Lower leg skin (tissue), 4 donors: ENCODE data around the gene MOK. TPM values are rescaled to one million over a fixed set of nuclear protein-coding genes. Genes with fewer than 3 reads are reported as not detected.
"Not testable (repeated sequence)": the region's sequence is repeated elsewhere in the genome, so short reads cannot be mapped to it uniquely, and the experiment has no call there.

ENCODE experiments used
- DNase-seq, 2 donors: peaks; one replicate each; pipeline ENCODE4 v3.0.0-alpha.2; 2019; ENCODE audit warnings: low spot score in 2 of 2
- H3K4me3 ChIP-seq: fragments of 200-600 bp; sonication (generic); 2 replicates; pipeline ENCODE4 v1.5.1; 2017; ENCODE audit warnings: mild to moderate bottlenecking, low read depth; ENCODE audit not compliant: poor library complexity, severe bottlenecking
- CTCF ChIP-seq, 3 donors: fragments of 450-650 bp; IDR thresholded peaks; one replicate each; pipeline ENCODE4 v1.5.1; 2016; ENCODE audit warnings: antibody characterized with exemption in 3 of 3, mild to moderate bottlenecking in 3 of 3, moderate library complexity in 2 of 3
- POLR2A ChIP-seq, 2 donors: fragments of 450-650 bp; IDR thresholded peaks; one replicate each; pipeline ENCODE4 v1.6.1; 2016 to 2017; ENCODE audit warnings: antibody characterized with exemption in 2 of 2, mild to moderate bottlenecking in 1 of 2, moderate library complexity in 1 of 2
- WGBS, 2 donors: methylation state at CpG; one replicate each; pipeline ENCODE4 v1.1.5; 2018; 5-methylcytosine and 5-hydroxymethylcytosine counted together
- intact Hi-C: fragments of 100-400 bp; cut with DNase I; formaldehyde crosslinking; loops from one replicate; pipeline ENCODE4 v1.15.0; 2023; ENCODE audit warnings: low total_unique reads
- total RNA-seq, 4 donors: library from RNA; depleted of rRNA; stranded (reverse); fragments of >200 nt; gene quantifications; one replicate each; pipeline ENCODE4 v1.1.0, GENCODE V29; 2016

MOK gene
- total RNA-seq, 4 donors from 2014 or later = 2.1 to 12.2 (median 7.8) TPM

DNA sequence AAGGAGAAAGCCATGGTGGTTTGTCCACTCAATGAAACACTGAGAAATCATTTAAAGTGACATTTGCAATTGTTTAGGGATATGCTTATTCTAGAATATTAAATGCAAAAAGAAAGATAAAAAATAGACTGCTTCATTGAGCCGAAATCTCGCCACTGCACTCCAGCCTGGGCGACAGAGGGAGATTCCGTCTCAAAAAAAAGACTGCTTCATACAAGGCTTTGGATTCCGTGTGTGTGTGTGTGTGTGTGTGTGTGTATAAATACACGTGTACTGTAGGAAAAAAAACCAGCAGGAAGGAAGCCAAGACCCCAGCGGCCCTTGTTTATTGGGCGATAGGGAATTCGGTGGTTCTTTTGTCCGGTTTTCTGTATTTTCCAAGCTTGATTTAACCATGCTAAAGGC lies 11.4 kb upstream of the MOK start:
- intact Hi-C loops = loop anchor here (10.0 kb wide), 1 partner anchor 352 kb away; the partner anchor contains the start of gene DYNC1H1
- TF ChIP-seq POLR2A (IDR thresholded peaks at IDR 0.05) = no peak
- no peak for TF ChIP-seq CTCF (IDR thresholded peaks at IDR 0.05)
- DNase-seq = no peak
- H3K4me3 ChIP-seq = no peak overlapping the region
- 1% methylated on average over 10 of the region's 10 CpGs for WGBS, 2 donors

DNA sequence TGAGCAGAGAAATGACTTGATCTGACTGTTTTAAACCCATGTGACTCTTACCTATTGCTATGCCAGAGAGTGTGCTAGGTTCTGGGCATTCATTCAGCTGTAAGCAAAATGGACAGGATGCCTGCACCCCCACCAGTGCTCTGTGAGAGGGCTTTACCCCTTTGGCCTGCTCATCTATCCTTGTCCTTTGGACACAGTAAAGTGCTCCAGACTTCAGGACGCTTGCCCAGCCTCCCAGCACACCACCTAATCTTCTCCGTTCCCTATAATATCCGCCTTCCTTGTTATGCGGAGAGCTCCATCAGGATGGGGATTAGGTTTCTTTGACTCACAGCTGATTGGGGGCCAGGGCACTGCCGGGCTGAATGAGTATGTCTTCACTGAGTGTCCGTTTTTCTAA lies 10.2 kb upstream of the MOK start:
- DNase-seq = no peak
- intact Hi-C loops = loop anchor here (10.0 kb wide), 1 partner anchor 350 kb away; the partner anchor contains the start of gene DYNC1H1
- TF ChIP-seq POLR2A (IDR thresholded peaks at IDR 0.05) (no peak), CTCF (IDR thresholded peaks at IDR 0.05) (no peak)
- no peak overlapping the region for H3K4me3 ChIP-seq
- 94 to 95% methylated on average over 6 of the region's 6 CpGs for WGBS, 2 donors

- H3K4me3 ChIP-seq = peak overlapping the region; percentile 7
- intact Hi-C loops = loop anchor here (10.0 kb wide), 1 partner anchor 350 kb away; the partner anchor contains the start of gene DYNC1H1
- TF ChIP-seq POLR2A (IDR thresholded peaks at IDR 0.05) (no peak), CTCF (IDR thresholded peaks at IDR 0.05) (peak in 2 of 3 donors; percentile 11 to 85)
- peak; percentile 78 to 97 for DNase-seq
- 8 to 9% methylated on average over 45 to 51 of the region's 52 CpGs for WGBS, 2 donors
Measured at GRCh38 chr14:102314242-102315011, 9.5 kb upstream of the MOK start.

- DNase-seq = no peak
- intact Hi-C loops = loop anchor here (10.0 kb wide), 1 partner anchor 69 kb away; no protein-coding TSS in a partner anchor
- WGBS, 2 donors = 96 to 98% methylated on average over 3 of the region's 3 CpGs
- TF ChIP-seq POLR2A (IDR thresholded peaks at IDR 0.05) = no peak
- no peak for TF ChIP-seq CTCF (IDR thresholded peaks at IDR 0.05)
- no peak overlapping the region for H3K4me3 ChIP-seq
Measured at GRCh38 chr14:102303664-102304063, 1.3 kb downstream of the MOK start.

GRCh38 chr14:102298303-102299070 lies 6.5 kb downstream of the MOK start:
- WGBS, 2 donors = 84 to 89% methylated on average over 12 of the region's 12 CpGs
- DNase-seq, intact Hi-C loops, H3K4me3 ChIP-seq: not testable (repeated sequence)
